Parathyroid adenoma (tissue), 2 donors: ENCODE data around the gene GPX3.
A peak's percentile ranks its signal among the peaks of the same experiment; 100 is the strongest.

Source experiments
- H2AFZ ChIP-seq: fragments of 300-600 bp; sonication (generic); one replicate; pipeline ENCODE4 v1.7.0; 2017; ENCODE audit warnings: antibody characterized with exemption, mild to moderate bottlenecking
- H3K27ac ChIP-seq: fragments of 300-600 bp; sonication (generic); one replicate; pipeline ENCODE4 v1.7.0; 2017
- H3K27me3 ChIP-seq: fragments of 300-600 bp; sonication (generic); one replicate; pipeline ENCODE4 v1.7.0; 2017; ENCODE audit warnings: low read length; ENCODE audit not compliant: control insufficient read depth, insufficient read depth
- H3K36me3 ChIP-seq: fragments of 300-600 bp; sonication (generic); one replicate; pipeline ENCODE4 v1.7.0; 2017; ENCODE audit warnings: low read length; ENCODE audit not compliant: control insufficient read depth, insufficient read depth
- H3K4me1 ChIP-seq: fragments of 300-600 bp; sonication (generic); one replicate; pipeline ENCODE4 v1.7.0; 2017; ENCODE audit warnings: control low read depth
- H3K4me2 ChIP-seq: fragments of 300-600 bp; sonication (generic); one replicate; pipeline ENCODE4 v1.7.0; 2017; ENCODE audit warnings: low read length
- H3K4me3 ChIP-seq: fragments of 300-600 bp; sonication (generic); one replicate; pipeline ENCODE4 v1.7.0; 2017; ENCODE audit warnings: low read depth, low read length
- H3K79me2 ChIP-seq: fragments of 300-600 bp; sonication (generic); one replicate; pipeline ENCODE4 v1.7.0; 2017; ENCODE audit warnings: control low read depth
- H3K9ac ChIP-seq: fragments of 300-600 bp; sonication (generic); one replicate; pipeline ENCODE4 v1.7.0; 2017; ENCODE audit warnings: mild to moderate bottlenecking
- H3K9me3 ChIP-seq: fragments of 300-600 bp; sonication (generic); one replicate; pipeline ENCODE4 v1.7.0; 2017; ENCODE audit warnings: low read length; ENCODE audit not compliant: control insufficient read depth
- CTCF ChIP-seq: fragments of 300-600 bp; sonication (generic); IDR thresholded peaks from one replicate; pipeline ENCODE4 v1.7.0; 2017; ENCODE audit warnings: antibody characterized with exemption, mild to moderate bottlenecking
- donor health status: primary hyperparathyroidism.

Gene GPX3

DNA sequence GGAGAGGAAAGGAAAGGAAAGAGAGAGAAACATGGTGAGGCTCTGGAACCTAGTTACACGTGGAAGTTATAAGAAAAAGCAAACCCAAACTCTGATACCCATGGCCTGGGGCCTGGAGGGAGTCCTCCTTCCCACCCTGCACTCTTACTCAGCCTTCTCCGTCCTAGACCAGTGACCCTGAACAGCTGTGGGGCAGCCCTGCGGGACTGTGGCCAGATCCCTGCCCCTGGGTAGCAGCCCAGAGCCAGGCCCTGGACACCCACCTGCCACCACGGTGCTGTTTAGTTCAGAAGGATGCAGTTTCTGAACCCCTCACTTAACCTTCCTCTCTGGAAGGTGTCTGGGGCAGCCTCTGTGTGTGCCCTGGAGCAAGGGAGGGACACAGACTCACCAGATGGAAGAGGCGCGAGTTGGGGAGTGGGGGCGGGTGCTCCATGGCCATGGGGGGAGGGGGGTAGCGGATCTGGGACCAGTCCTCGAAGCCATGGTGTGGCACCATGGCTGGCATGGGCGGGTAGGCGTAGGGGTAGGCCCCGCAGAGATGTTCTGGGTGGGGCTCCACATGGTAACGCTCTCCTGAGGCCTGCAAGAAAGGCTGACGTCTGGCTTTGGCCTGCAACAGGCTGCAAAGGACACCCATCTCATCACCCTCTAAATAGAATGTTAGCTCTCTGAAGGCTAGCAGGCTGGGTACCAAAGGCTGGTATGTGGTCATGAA lies 13.0 kb downstream of the GPX3 start:
- Histone ChIP-seq H3K4me2 (no peak overlapping the region), H3K9me3 (no peaks in the 10 kb centered on the region), H2AFZ (no peak overlapping the region), H3K27ac (no peak overlapping the region), H3K9ac (no peak overlapping the region), H3K4me1 (peaks cover 19% of the 10 kb centered on the region), H3K36me3 (no peaks in the 10 kb centered on the region), H3K4me3 (no peak overlapping the region), H3K79me2 (no peaks in the 10 kb centered on the region), H3K27me3 (no peaks in the 10 kb centered on the region)
- TF ChIP-seq CTCF, result no peak

- no peak overlapping the region for H3K9ac ChIP-seq
- no peak overlapping the region for H3K4me3 ChIP-seq
- H3K27ac ChIP-seq, result no peak overlapping the region
- H3K9me3 ChIP-seq, result no peaks in the 10 kb centered on the region
- H3K4me1 ChIP-seq, result peaks cover 30% of the 10 kb centered on the region
- H3K36me3 ChIP-seq, result no peaks in the 10 kb centered on the region
- no peak overlapping the region for H3K4me2 ChIP-seq
- H3K79me2 ChIP-seq, result no peaks in the 10 kb centered on the region
- TF ChIP-seq CTCF, result no peak
- no peaks in the 10 kb centered on the region for H3K27me3 ChIP-seq
- no peak overlapping the region for H2AFZ ChIP-seq
Observed at GRCh38 chr5:151034422-151035379, 14.3 kb downstream of the GPX3 start.

DNA sequence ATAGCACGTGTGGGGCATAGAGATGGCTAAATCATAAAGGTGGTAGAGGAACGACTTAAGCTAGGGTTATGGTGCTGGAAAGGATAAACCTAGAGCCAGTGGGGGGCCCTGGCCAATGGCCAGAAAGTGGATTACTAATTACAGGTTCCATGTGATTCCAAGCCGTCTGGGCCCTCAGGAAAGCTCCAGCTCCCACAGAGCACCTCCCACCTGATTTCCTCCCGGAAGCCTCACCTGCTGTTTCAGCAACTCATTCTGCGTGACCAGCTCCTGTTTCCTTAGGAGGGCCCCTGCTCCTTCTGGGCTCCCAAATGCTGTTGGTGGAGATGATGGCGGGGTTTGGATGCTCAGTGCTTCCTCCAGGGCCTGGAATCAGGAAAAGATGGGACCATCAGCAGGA lies 16.2 kb downstream of the GPX3 start:
- H3K9me3 ChIP-seq, result no peaks in the 10 kb centered on the region
- peak overlapping the region; percentile 14 for H3K4me2 ChIP-seq
- H2AFZ ChIP-seq, result no peak overlapping the region
- no peak for TF ChIP-seq CTCF
- H3K4me3 ChIP-seq, result no peak overlapping the region
- no peak overlapping the region for H3K9ac ChIP-seq
- no peaks in the 10 kb centered on the region for H3K36me3 ChIP-seq
- peaks cover 31% of the 10 kb centered on the region for H3K4me1 ChIP-seq
- no peaks in the 10 kb centered on the region for H3K79me2 ChIP-seq
- peak overlapping the region; percentile 90 for H3K27ac ChIP-seq
- H3K27me3 ChIP-seq, result no peaks in the 10 kb centered on the region

- H3K27me3 ChIP-seq, result no peaks in the 10 kb centered on the region
- H3K27ac ChIP-seq, result peak overlapping the region; percentile 90
- TF ChIP-seq CTCF, result no peak
- H3K4me2 ChIP-seq, result peak overlapping the region; percentile 31
- no peaks in the 10 kb centered on the region for H3K79me2 ChIP-seq
- H3K36me3 ChIP-seq, result no peaks in the 10 kb centered on the region
- no peaks in the 10 kb centered on the region for H3K9me3 ChIP-seq
- no peak overlapping the region for H3K9ac ChIP-seq
- H2AFZ ChIP-seq, result no peak overlapping the region
- no peak overlapping the region for H3K4me3 ChIP-seq
- peaks cover 31% of the 10 kb centered on the region for H3K4me1 ChIP-seq
Observed at GRCh38 chr5:151037561-151038411, 17.4 kb downstream of the GPX3 start.
